ENCODE measurements around the gene PAFAH1B2.
"Not testable (repeated sequence)": the region's sequence is repeated elsewhere in the genome, so short reads cannot be mapped to it uniquely, and the experiment has no call there.

The PAFAH1B2 gene, protein sequence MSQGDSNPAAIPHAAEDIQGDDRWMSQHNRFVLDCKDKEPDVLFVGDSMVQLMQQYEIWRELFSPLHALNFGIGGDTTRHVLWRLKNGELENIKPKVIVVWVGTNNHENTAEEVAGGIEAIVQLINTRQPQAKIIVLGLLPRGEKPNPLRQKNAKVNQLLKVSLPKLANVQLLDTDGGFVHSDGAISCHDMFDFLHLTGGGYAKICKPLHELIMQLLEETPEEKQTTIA

GRCh38 chr11:117143871-117144476 is at the start of gene PAFAH1B2:
Gene PAFAH1B2, plus strand, starts transcription at chr11:117144287. Its CDS starts 8,161 bp downstream, at chr11:117152448.
- FAIRE-seq = no peak

DNA sequence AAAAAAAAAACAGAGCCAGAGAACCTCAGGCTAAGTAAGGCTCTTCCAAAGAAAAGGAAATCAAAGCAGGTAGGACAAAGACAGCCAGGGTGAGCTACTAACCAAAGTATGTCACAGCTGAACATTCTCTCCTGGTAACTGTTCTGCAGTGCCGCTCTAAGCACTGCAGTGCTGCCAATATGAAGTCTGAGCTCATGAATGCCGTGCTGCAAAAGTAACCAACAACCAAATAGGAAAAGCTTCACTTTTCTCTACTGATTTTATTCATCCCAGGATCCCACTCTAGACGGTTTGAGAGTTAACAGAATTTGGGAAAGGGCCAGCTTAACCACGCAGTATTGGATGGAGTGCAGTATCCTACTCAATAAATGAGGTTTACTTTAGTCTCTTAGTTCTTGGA is 49.3 kb upstream of the PAFAH1B2 start:
- no peak for FAIRE-seq

DNA sequence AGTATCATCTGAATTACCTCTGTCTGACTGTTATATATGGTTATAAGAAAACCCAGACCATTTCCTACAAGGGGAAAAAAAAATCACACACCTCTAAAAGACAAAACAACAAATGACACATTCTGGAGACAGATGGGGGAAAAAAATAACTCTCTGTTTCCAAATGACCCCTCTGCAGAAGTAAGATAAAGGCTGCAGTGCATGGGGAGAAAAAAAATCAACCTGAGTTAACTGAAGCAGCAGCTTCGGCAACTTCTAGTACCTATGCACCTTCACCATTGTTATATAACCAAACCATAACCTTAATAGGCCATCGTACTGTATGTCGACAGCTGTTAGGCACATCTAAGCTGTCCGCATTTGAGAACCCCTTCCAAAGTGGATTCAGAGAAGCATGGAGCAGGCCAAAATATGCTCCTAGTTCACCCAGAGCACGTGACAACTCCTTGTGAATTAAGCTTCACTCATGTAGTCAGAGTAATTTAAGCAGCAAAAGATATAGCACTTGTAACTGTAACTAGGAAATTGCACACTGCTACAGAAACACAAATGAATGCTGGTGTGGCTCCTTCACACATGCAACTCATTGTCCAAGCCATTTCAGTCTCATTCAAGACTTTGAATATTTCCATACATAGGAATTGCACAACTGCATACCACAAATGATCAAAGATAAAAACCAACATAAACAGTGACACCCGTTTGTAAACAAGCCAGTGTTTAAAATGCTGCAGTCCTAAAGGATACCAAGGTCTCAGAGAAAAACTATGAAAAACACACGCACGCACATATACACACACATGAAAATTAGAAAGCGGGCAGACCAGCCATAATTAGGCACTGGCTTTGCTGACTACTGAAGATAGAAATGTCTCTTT is 48.6 kb upstream of the PAFAH1B2 start:
- no peak for FAIRE-seq

DNA sequence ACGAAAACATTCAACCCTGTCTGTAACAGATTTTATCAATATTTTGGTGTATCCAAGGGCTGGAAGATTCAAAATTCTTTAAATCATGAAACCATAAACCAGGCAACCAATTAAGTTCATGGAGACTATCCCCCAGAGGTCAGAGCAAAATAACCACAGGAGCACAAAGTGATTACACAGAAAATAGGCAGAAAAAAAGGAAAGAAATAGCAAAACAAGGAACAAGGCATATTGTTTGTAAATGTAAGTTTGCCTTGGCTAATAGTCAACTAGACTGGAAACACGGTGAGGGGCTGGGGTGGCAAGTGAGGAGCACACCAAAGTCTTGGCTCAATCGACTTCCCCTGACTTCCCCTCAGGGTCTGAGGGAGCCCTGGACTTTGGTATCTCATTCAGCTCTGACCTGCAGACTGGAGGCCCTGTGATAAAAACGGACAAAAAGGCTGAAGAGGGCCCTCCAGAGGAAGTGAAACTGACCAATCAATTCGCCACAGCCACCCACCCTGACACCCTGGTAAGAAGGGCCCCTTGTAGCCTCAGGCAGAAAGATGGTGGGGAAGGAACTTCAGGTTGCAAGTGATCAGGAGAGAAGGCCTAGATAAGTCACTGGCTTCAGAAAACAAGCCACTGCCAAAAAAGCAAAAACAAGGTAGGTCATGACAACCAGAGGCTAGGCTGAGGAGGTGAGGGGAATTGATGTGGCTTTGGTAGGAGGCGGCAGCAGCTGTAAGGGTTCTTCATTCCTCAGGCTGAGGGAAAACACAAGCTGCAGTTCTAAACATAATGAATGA is 47.7 kb upstream of the PAFAH1B2 start:
- no peak for FAIRE-seq

GRCh38 chr11:117097014-117097388 is 47.1 kb upstream of the PAFAH1B2 start:
- FAIRE-seq = no peak

DNA sequence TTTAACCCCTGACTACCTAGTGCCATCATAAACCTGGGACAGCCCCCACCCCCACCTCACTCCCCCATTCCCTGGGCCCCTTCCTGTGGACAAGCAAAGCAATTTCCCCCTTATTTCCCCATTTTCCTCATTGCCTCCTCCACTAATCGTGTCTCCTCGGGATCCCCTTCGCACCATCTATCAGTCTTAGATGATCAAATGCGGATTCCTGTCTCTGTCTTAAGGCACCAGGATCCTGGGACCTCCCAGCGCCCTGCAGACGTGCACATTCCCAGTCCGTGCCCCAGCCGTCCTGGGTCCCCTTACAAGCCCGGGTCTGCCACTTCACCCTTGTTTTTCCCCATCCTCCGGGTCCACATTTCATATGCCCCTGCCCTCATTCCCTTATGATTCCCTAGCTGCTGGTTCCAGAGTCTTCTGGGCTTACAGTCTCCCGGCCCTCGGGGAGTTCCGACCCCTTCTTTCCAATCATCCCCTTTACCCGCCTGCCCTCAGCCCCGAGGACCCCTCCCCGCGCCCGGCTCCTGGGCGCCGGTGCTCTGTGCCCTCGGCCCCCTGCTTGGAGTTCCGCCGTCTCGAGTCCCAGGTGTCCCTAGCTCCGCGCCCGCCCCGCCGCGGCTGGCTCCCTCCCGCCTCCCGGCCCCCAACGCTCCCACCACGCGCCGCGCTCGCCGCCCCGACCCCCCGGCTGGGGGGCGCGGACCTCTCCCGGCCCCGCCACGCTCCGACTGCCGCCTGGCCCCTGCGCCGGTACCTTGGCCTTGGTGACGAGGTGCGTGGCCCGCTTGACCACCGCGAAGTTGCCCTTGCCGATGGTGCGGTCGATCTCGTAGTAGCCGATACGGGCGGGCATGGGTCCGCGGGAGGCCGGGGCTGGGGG is 46.5 kb upstream of the PAFAH1B2 start:
- FAIRE-seq = no peak

DNA sequence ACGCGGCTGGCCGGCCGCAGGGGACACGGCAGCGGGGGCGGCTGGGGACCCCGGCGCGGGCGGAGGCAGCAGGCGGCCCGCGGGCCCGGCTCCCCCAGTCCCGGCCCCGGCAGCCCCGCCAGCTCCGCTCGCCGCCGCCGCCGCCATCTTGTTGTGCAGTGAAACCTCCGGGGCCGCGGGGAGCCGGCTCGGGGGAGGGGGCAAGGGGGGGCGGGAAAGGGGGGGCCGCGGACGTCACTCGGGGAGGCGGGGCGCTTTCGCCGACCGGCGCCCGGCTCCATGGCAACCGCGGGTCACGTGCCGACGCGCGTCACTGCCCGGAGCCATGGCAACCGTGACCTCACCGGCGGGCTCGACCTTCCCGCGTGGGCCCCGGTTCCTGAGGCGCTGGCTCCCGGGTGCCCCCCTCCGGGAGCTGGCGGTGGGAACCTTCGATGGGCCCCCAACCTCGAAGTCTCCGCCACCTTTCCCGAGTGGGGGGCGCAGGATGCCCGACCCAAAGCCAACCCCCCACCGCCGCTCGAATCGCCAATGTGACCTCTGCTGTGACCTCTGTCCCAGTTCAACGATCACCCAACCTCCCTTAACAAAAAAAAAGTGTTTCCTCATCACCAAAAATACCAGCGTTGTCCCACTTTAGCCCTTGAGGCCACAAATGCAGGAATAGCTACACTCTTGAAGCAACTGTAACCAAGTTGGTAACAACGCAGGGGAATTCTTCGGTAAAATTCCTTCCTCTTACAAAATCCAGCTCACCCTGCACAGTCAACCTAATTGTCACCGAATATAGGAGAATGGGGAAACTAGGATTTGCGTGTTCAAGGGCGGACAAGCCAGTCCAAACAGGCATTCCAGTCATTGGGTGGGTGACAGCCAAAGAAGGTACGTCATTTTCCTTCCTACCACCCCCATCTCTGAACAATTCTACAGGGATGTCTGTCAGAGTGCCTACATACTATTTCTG is 45.5 kb upstream of the PAFAH1B2 start, which contains the start of gene SIK3:
Gene SIK3, minus strand, starts transcription at position 160 of the 964 bp plus-strand sequence. Its CDS starts 13 bp downstream, at position 147.
- FAIRE-seq = no peak

GRCh38 chr11:117099696-117100095 is 44.4 kb upstream of the PAFAH1B2 start:
- FAIRE-seq = no peak

GRCh38 chr11:117100556-117100955 is 43.5 kb upstream of the PAFAH1B2 start:
- no peak for FAIRE-seq

- FAIRE-seq = no peak
These were observed 36.1 kb upstream of the PAFAH1B2 start for GRCh38 chr11:117107701-117108590.

DNA sequence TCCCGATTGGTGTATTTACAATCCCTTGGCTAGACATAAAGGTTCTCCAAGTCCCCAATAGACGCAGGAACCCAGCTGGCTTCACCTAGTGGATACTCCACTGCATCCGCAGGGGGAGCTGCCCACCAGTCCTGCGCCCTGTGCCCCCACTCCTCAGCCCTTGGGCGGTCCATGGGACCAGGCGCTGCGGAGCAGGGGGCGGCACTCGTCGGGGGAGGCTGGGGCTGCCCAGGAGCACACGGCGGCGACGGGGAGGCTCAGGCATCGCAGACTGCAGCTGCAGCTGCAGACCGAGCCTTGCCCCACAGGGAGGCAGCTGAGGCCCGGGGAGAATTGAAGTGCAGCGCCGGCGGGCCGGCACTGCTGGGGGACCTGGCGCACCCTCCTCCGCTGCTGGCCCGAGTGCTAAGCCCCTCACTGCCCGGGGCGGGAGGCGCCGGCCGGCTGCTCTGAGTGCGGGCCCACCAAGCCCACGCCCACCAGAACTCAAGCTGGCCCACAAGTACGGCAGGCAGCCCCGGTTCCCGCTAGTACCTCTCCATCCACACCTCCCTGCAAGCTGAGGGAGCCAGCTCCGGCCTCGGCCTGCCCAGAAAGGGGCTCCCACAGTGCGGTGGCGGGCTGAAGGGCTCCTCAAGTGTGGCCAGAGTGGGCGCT is 33.7 kb upstream of the PAFAH1B2 start:
- FAIRE-seq = no peak

- FAIRE-seq = not testable (repeated sequence)
These were observed 31.6 kb upstream of the PAFAH1B2 start for GRCh38 chr11:117112497-117112896.

- FAIRE-seq = not testable (repeated sequence)
These were observed 31.1 kb upstream of the PAFAH1B2 start for GRCh38 chr11:117112939-117113338.

DNA sequence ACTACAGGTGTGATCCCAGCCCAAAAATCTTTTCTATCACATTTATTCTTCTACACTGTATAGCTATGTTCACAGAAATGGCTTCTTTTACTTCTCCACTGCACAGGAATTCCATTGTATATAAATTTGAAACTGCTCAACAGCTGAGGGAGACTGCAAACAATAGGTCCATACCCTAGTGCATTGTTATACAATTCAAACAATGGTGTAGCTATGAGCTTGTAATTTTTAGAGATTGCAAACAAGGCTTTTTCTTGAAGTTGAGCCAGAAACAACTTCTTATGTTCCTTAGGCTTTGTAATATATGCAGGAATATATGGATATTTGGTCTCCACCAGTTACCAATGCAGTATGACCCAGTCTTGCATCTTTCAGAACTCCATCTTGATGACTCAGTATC is 26.4 kb upstream of the PAFAH1B2 start:
- no peak for FAIRE-seq

GRCh38 chr11:117121176-117121575 is 22.9 kb upstream of the PAFAH1B2 start:
- no peak for FAIRE-seq

DNA sequence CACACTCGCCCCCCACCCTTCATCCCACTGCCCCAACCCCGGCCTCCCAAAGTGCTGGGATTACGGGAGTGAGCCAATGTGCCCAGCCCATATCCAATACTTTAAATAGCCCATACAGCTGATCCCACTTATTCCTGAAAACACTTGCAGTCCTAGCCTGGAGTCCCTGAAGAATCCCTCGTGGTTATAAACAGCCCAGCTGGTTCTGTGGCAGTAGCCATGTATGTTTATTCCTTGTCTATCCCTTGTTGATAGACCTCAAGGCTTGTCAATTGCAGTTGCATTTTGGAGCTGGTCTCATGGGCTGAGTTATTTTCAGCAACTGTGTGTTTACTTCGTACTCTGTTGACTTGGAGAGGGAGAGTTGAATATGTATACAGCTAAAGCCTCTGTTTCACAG is 21.5 kb upstream of the PAFAH1B2 start:
- no peak for FAIRE-seq

GRCh38 chr11:117126223-117126965 is 17.7 kb upstream of the PAFAH1B2 start:
- FAIRE-seq = no peak
